Daoy (cell line): ENCODE measurements around the gene THAP7. TPM values are rescaled to one million over a fixed set of nuclear protein-coding genes. Genes with fewer than 3 reads are reported as not detected.
"Not testable (repeated sequence)": the region's sequence is repeated elsewhere in the genome, so short reads cannot be mapped to it uniquely, and the experiment has no call there.

Source experiments
- DNase-seq: peaks from one replicate; pipeline ENCODE4 v3.0.0-alpha.2; 2015; ENCODE audit warnings: low read depth
- total RNA-seq: library from RNA; depleted of rRNA; stranded (reverse); fragments of >200 nt; shearing (Covaris generic); gene quantifications from 2 replicates; pipeline ENCODE4 v1.2.3, GENCODE V29; 2014

THAP7 gene
- total RNA-seq, 1 experiment from 2014 or later = 42.3 TPM

- DNase-seq = no peak
These were observed 21.9 kb downstream of the THAP7 start for GRCh38 chr22:20979940-20980453.

DNA sequence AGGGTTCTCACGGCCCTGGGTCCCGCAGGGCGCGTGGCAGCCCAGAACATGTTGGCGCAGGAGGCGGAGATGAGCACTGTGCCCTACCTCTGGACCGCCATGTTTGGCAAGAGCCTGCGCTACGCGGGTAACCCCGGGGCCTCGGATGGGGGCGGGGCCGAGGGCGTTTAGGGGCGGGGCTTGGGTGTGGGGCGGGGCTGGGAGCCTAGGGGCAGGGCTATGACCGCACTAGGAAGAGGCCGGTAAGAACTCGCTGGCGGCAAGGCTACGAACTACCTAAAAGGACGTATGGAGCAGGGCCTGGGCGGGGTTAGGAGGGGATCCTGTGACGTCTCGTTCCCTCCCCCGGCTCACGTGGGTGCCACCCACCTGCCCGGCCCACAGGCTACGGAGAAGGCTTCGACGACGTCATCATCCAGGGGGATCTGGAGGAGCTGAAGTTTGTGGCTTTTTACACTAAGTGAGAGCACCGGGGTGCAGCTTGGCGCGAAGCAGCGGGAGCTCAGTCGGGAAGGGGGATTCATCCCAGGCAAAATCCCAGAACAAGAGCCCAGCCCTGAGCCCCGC lies 22.6 kb downstream of the THAP7 start:
- no peak for DNase-seq

- DNase-seq = no peak
These were observed 23.5 kb downstream of the THAP7 start for GRCh38 chr22:20978419-20978818.

DNA sequence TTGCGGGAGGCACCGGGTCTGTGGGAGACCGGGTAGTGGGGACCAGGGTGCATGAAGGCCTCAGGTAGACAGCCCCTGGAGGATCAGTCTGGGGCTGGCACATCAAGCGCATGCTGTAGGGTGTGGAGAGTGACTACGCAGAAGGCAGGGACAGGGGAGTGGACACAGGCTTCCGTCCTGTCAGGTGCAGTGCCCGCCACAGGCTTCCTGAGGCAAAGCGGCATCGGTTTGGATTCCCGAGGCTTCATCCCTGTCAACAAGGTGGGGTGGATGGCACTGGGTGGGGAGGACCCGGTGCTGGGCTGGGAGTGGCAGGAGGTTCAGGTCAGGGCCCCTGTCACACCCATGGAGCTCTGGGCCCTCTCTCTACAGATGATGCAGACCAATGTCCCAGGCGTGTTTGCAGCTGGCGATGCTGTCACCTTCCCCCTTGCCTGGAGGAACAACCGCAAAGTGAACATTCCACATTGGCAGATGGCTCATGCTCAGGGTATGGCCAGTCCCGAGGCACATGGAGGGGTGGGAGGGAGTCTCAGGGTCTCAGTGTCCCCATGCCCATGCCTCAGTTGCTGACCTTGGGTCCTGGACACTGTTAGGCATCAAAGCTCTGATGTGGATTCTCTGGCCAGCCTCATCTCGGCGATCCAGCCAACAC lies 24.3 kb downstream of the THAP7 start:
- DNase-seq = no peak

DNA sequence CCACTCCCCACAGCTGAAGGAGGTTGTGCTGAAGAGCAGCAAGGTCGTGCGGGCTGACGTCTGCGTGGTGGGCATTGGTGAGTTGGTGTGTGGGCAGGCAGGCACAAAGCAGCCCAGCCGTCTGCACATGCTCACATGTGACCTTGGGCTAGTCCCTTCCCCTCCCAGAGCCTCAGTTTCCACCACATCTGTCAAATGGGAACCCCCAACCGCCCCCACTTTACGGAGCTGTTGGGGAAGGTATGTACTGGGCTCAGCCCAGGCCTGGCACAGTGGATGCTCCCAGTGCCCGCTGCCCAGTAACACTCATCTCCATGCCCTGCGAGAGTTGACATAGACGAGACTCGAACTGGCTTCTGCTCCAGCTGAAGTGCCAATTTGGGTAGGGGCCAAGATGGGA lies 24.9 kb downstream of the THAP7 start:
- no peak for DNase-seq

- no peak for DNase-seq
These were observed 25.5 kb downstream of the THAP7 start for GRCh38 chr22:20976291-20976877.

- DNase-seq = no peak
These were observed 26.2 kb downstream of the THAP7 start for GRCh38 chr22:20975541-20976290.

GRCh38 chr22:20974336-20974955 lies 27.5 kb downstream of the THAP7 start:
- DNase-seq = no peak

DNA sequence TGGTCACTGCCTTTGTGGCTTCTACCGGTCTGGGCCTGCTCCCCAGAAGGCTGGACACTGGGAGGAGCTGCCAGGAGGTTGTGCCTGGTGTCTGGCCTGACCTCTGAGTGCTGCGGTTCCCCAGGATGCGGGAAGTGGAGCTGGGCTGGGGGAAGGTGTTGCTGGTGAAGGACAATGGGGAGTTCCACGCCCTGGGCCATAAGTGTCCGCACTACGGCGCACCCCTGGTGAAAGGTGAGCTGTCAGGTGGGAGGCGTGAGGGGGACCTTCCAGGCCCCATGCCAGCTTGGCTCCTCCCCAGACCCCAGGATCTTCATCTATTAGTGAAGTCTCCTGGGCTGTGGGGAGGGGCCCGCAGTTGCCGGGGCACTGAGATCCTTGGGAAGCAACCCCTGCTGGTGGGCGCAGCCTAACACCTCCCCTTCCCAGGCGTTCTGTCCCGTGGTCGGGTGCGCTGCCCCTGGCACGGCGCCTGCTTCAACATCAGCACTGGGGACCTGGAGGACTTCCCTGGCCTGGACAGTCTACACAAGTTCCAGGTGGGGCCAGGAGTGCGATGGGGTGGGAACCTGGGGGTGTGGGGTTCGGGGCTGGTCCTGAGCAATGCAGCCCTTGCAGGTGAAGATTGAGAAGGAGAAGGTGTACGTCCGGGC lies 28.2 kb downstream of the THAP7 start:
- DNase-seq = no peak

- no peak for DNase-seq
These were observed 28.9 kb downstream of the THAP7 start for GRCh38 chr22:20972933-20973577.

DNA sequence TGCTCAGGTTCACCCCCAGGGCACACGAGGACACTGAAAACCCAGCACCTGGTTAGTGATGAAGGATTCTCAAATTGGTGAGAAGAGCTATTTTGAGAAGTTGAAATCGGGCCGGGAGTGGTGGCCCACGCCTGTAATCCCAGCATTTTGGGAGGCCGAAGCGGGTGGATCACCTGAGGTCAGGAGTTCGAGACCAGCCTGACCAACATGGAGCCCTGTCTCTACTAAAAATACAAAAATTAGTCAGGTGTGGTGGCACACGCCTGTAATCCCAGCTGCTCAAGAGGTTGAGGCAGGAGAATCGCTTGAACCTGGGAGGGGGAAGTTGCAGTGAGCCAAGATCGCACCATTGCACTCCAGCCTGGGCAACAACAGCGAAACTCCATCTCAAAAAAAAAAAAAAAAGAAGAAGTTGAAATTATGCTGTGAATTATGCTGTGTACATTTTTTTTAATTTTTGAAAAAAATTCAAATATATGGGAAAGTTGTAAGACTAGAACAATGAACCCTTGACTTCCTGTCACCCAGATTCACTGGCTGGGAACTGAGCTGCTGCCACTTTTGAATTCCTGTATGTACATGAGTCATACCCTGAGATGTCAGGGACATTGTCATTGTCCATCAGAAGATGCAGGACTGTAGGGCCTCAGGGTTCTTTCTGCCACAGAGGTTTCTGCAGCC lies 29.8 kb downstream of the THAP7 start:
- not testable (repeated sequence) for DNase-seq

GRCh38 chr22:20970939-20971657 lies 30.8 kb downstream of the THAP7 start:
- DNase-seq = no peak

GRCh38 chr22:20968281-20968977 lies 33.5 kb downstream of the THAP7 start:
- DNase-seq = no peak

DNA sequence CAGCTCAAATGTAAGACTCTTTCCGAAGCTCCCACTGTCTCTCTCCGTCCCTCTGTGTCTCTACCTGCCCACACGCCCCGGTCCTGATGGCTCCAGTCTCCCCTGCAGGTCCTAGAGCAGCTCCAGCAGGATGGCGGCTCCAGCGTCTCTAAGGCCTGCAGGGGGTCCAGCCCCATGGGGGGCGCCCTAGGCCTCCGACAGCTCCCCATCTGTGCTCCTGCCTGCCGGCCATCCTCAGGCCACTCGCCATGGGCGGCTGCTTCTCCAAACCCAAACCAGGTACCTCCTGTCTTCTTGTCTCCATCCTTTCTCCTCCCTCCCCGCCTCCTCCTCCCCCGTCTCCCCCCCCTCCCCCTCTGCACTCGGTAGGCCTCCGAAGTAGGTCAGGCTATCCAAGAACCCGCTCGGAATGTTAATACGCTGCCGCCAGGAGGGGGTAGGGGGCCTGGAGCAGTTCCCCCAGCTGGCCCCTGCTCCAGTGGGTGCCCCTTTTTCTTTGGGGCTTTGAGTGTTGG lies 34.2 kb downstream of the THAP7 start:
- DNase-seq = no peak

GRCh38 chr22:20966883-20967696 lies 34.8 kb downstream of the THAP7 start, which contains the start of gene AIFM3:
Gene AIFM3 (plus strand): TSS chr22:20967255. CDS start chr22:20967945, 690 bp downstream.
- no peak for DNase-seq

GRCh38 chr22:20965888-20966855 lies 35.7 kb downstream of the THAP7 start:
- no peak for DNase-seq
